ENCODE data around the gene LIMCH1.
"Not testable (repeated sequence)": the region's sequence is repeated elsewhere in the genome, so short reads cannot be mapped to it uniquely, and the experiment has no call there.

Gene LIMCH1

GRCh38 chr4:41692717-41693345, 154.9 kb downstream of the LIMCH1 start:
- peak; percentile 12 for DNase-seq

DNA sequence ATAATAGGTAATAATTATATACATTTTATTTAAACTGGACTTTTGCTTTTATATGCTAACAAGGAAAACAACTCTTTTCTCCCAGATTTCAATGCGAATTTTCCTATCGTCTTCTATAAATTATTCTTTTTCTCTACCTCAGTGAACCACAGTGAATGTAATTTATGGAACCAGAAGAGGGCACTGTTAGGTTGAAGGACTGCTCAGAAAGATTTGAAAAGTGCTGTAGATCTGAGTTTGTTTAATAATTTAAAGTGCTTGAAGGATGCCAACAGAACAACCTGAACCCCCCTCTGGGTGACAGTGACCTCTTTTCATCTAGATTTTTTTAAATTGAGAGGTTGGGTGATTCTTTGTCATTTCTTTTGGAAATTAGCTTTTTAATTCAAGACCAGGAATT, 155.7 kb downstream of the LIMCH1 start:
- DNase-seq: no peak

- no peak for DNase-seq
Measured at GRCh38 chr4:41696131-41696530, 158.2 kb downstream of the LIMCH1 start.

DNA sequence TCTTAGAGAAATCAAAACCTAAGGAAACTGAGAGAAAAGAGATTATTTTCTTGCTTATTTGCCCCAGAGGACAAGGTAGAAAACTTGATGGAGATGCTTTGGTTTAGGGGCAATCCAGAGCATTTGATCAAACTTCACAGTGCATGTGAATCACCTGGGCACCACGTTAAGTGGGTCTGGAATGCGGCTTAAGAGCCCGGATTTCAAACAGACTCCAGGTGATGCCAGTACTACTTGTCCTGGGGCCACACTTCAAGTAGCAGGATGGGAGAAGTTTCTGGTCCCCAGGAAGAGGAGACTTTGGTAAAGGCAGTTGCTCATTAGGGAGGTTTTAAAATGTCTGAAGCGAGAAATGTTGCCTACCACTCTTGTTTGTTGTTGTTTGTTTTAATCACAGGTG, 158.8 kb downstream of the LIMCH1 start:
- no peak for DNase-seq

GRCh38 chr4:41701983-41702382, 164.0 kb downstream of the LIMCH1 start:
- no peak for DNase-seq

DNA sequence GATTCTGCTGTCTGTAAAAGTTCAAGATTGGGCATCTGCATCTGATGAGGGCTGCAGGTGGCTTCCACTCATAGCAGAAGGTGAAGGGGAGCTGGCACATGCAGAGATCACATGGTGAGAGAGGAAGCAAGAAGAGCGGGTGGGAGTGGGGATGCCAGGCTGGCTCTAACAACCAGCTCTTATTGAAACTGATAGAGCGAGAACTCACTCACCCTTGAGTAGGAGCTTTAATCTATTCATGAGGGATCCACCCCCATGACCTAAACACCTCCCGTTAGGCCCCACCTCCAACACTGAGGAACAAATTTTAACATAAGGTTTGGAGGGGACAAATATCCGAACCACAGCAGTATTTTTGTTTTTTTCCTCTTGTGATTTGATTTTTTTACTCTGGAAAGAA, 164.8 kb downstream of the LIMCH1 start:
- DNase-seq: no peak

DNA sequence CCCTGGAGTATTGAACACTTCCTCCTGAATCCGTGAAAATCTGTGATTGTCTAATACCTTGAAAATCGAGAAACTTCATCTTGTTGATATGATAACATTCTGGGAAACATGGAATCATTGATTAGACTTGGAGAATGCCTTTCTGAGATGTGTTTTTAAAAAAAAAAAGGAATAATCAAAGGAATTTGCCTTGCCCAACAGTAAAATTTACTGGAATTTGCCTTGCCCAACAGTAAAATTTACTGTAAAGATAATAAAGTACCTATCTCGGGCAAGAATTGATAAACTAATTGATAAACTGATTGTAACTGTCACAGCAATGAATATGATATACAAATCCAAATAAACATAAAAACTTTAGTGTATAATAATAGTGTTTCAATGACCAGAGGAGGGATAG, 165.8 kb downstream of the LIMCH1 start:
- no peak for DNase-seq

DNA sequence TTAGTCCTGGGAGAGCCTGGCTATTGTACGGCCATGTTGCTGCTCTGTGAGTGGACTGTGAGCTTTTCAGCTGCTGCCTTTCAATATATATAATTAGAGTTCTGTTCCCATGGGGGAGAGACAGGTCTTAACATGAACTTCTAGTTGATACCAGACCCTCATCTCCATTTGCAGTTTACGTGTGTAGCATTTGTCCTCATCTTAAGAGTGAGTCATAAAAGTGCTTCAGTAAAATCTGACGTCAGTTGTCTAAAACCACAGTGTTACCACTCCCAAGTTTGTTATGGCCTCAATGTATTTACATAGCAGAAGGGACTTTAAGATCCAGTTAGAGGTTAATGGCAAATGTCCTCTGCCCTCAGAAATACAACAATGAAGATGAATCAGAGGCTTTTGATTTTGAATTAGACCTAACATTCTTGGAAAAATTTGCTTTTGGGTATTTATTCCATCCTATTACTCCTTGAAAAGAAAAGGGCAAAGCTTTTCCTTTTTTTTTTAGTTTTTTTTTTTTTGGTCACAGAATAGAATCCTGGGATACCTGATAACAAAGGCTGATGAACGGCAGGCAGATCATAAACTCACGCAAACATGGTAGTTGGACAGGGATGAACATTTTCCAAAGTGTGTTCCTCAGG, 172.0 kb downstream of the LIMCH1 start:
- no peak for DNase-seq

- not testable (repeated sequence) for DNase-seq
Measured at GRCh38 chr4:41711654-41712053, 173.7 kb downstream of the LIMCH1 start.

GRCh38 chr4:41712425-41712824, 174.5 kb downstream of the LIMCH1 start:
- DNase-seq: no peak

GRCh38 chr4:41713768-41714167, 175.8 kb downstream of the LIMCH1 start:
- no peak for DNase-seq

- DNase-seq: no peak
Measured at GRCh38 chr4:41714364-41715000, 176.5 kb downstream of the LIMCH1 start.

- DNase-seq: no peak
Measured at GRCh38 chr4:41715155-41715554, 177.2 kb downstream of the LIMCH1 start.

- DNase-seq: no peak
Measured at GRCh38 chr4:41718907-41719306, 180.9 kb downstream of the LIMCH1 start.

DNA sequence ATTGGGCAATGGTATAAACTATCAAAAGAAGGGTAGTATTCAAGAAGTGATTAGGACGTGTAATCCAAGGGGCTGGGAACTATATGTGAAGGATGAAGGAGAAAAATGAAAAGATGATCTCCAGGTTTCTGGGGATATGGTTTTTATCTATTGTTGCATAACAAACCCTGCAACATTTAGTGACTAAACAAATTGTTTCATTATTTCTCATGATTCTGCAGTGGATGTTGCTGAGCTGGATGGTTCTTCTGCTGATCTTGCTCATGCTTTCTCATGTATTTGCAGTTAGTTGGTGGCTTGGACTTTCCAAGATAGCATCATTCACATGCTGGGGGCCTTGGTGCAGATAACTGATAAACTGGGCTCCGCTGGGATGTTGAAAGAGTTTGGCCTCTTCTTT, 181.5 kb downstream of the LIMCH1 start:
- no peak for DNase-seq

- no peak for DNase-seq
Measured at GRCh38 chr4:41722181-41722580, 184.2 kb downstream of the LIMCH1 start.

DNA sequence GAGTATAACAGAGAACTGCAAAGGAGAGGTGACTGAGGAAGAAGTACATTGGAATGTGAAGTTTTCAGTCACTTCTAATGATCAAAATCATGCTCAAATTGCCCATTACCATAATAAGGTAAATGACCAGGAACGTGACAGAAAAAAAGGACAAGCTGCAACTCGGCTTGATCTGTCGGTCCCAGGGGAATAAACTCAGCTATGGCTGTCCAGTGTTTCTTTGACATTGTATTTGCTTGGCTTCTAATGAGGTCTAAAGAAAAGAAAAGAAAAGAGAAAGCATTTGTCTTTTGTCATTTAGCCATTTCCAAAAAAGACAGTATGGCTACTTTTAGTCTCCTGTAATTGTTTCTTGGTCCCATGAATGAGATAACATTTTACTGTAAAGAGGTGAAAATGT, 185.3 kb downstream of the LIMCH1 start:
- DNase-seq: no peak

DNA sequence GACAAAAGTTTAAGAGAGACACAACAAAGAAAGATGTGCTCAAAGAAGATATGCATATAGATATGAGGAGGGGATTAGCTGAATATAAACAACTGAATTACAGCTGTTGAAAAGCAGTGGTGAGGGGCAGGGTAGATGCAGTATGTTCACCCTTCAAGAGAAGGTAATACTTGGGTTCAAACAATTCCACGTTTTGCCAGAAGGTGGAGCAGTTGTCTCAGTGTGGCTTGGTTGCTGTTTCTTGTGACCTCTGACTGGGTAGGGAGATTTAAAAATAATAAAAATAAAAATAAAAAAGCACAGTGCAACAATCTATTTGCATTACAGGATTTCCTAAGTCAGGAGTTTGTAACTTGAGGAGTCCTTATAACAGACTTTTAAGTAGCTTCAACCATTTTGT, 187.3 kb downstream of the LIMCH1 start:
- DNase-seq: no peak

- no peak for DNase-seq
Measured at GRCh38 chr4:41727861-41728572, 190.1 kb downstream of the LIMCH1 start.

- DNase-seq: no peak
Measured at GRCh38 chr4:41728573-41728913, 190.6 kb downstream of the LIMCH1 start.

GRCh38 chr4:41731569-41732126, 193.7 kb downstream of the LIMCH1 start:
- DNase-seq: no peak

DNA sequence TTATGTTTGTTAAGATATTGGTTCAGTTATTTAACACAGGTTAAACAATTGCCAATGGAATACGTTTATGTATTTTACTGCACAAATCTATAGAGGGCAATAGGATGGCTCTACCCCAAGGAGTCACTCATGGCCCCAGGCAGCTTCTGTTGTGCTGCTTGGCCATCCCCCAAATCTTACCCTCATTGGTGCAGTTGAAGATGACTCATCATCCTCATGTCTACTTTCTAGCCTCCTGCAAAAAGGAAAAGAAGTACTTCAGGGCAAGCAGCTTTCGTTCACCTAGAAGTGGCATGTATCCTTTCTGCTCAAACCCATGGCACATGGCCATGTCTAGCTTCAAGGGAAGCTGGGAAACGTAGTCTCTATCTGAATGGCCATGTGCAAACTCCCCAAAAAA, 196.4 kb downstream of the LIMCH1 start:
- DNase-seq: no peak

GRCh38 chr4:41737491-41737890, 199.5 kb downstream of the LIMCH1 start:
- not testable (repeated sequence) for DNase-seq

- DNase-seq: no peak
Measured at GRCh38 chr4:41741354-41741753, 203.4 kb downstream of the LIMCH1 start.
